ENCODE data around the gene CCDC192. TPM values are rescaled to one million over a fixed set of nuclear protein-coding genes. Genes with fewer than 3 reads are reported as not detected.

CCDC192 gene
- total RNA-seq, 4 donors from 2014 or later = 0.33 to 1.7 (median 1.1) TPM

GRCh38 chr5:127824126-127824525, 120.9 kb downstream of the CCDC192 start:
- TF ChIP-seq POLR2AphosphoS5 (IDR thresholded peaks at IDR 0.05) (no peak), EP300 (IDR thresholded peaks at IDR 0.05) (no peak), POLR2A (IDR thresholded peaks at IDR 0.05; ENCODE audit: low read depth) (no peak), CTCF (IDR thresholded peaks at IDR 0.05) (no peak)
- Histone ChIP-seq H3K27ac (replicated peaks in 1 of 4) (peak overlapping the region; percentile 22 to 61 (median 42)), H3K27me3 (no peaks in the 10 kb centered on the region), H3K4me1 (peaks cover 0 to 31% (median 21%) of the 10 kb centered on the region in 4 donors), H3K9me3 (no peaks in the 10 kb centered on the region), H3K4me3 (no peak overlapping the region), H3K36me3 (no peaks in the 10 kb centered on the region)
- DNase-seq (ENCODE audit: extremely low spot score) = no peak
- 67% methylated on average over 2 of the region's 2 CpGs for WGBS
- intact Hi-C loops (cut with DNase I) = no loop called here

GRCh38 chr5:127826011-127826410, 122.8 kb downstream of the CCDC192 start:
- Histone ChIP-seq H3K4me1 (peaks cover 0 to 42% (median 31%) of the 10 kb centered on the region in 4 donors), H3K4me3 (no peak overlapping the region), H3K36me3 (no peaks in the 10 kb centered on the region), H3K27me3 (no peaks in the 10 kb centered on the region), H3K9me3 (no peaks in the 10 kb centered on the region), H3K27ac (replicated peaks in 1 of 4) (no peak overlapping the region)
- TF ChIP-seq POLR2AphosphoS5 (IDR thresholded peaks at IDR 0.05) (no peak), CTCF (IDR thresholded peaks at IDR 0.05) (no peak), EP300 (IDR thresholded peaks at IDR 0.05) (no peak), POLR2A (IDR thresholded peaks at IDR 0.05; ENCODE audit: low read depth) (no peak)
- intact Hi-C loops (cut with DNase I) = no loop called here
- DNase-seq (ENCODE audit: extremely low spot score) = no peak
- WGBS = 71% methylated on average over 3 of the region's 3 CpGs

- Histone ChIP-seq H3K36me3 (no peaks in the 10 kb centered on the region), H3K4me3 (no peak overlapping the region), H3K27ac (replicated peaks in 1 of 4) (no peak overlapping the region), H3K4me1 (peaks cover 0 to 36% (median 31%) of the 10 kb centered on the region in 4 donors), H3K9me3 (no peaks in the 10 kb centered on the region), H3K27me3 (no peaks in the 10 kb centered on the region)
- WGBS = 92% methylated on average over 6 of the region's 6 CpGs
- no peak for DNase-seq (ENCODE audit: extremely low spot score)
- no peak for TF ChIP-seq POLR2A (IDR thresholded peaks at IDR 0.05; ENCODE audit: low read depth)
- intact Hi-C loops (cut with DNase I) = no loop called here
Measured at GRCh38 chr5:127827451-127827850, 124.3 kb downstream of the CCDC192 start.

- peak overlapping the region in 2 of 4 donors; percentile 32 to 35 for H3K27ac ChIP-seq (replicated peaks in 1 of 4)
- no peak for DNase-seq (ENCODE audit: extremely low spot score)
- H3K9me3 ChIP-seq = no peaks in the 10 kb centered on the region
- intact Hi-C loops (cut with DNase I) = no loop called here
- no peaks in the 10 kb centered on the region for H3K27me3 ChIP-seq
- H3K36me3 ChIP-seq = no peaks in the 10 kb centered on the region
- peaks cover 5 to 27% (median 22%) of the 10 kb centered on the region in 4 donors for H3K4me1 ChIP-seq
- no peak for TF ChIP-seq CTCF (IDR thresholded peaks at IDR 0.05)
- TF ChIP-seq EP300 (IDR thresholded peaks at IDR 0.05) = no peak
- TF ChIP-seq POLR2AphosphoS5 (IDR thresholded peaks at IDR 0.05) = no peak
- no peak for TF ChIP-seq POLR2A (IDR thresholded peaks at IDR 0.05; ENCODE audit: low read depth)
- no peak overlapping the region for H3K4me3 ChIP-seq
- WGBS = 75% methylated on average over 3 of the region's 3 CpGs
Measured at GRCh38 chr5:127830157-127830556, 127.0 kb downstream of the CCDC192 start.

GRCh38 chr5:127830829-127831598, 127.8 kb downstream of the CCDC192 start:
- DNase-seq (ENCODE audit: extremely low spot score) = no peak
- Histone ChIP-seq H3K4me1 (peaks cover 5 to 27% (median 21%) of the 10 kb centered on the region in 4 donors), H3K4me3 (no peak overlapping the region), H3K36me3 (no peaks in the 10 kb centered on the region), H3K9me3 (no peaks in the 10 kb centered on the region), H3K27me3 (no peaks in the 10 kb centered on the region), H3K27ac (replicated peaks in 1 of 4) (peak overlapping the region in 2 of 4 donors; percentile 32 to 35)
- TF ChIP-seq CTCF (IDR thresholded peaks at IDR 0.05) (no peak), POLR2A (IDR thresholded peaks at IDR 0.05; ENCODE audit: low read depth) (no peak), EP300 (IDR thresholded peaks at IDR 0.05) (no peak), POLR2AphosphoS5 (IDR thresholded peaks at IDR 0.05) (no peak)
- 82% methylated on average over 5 of the region's 5 CpGs for WGBS
- intact Hi-C loops (cut with DNase I) = no loop called here

Data from esophagus muscularis mucosa (tissue), 4 donors.